ENCODE results near the gene SLC18A3. TPM values are rescaled to one million over a fixed set of nuclear protein-coding genes. Genes with fewer than 3 reads are reported as not detected.

SLC18A3 gene
- total RNA-seq, 1 experiment from 2014 or later: 0.13 TPM

DNA sequence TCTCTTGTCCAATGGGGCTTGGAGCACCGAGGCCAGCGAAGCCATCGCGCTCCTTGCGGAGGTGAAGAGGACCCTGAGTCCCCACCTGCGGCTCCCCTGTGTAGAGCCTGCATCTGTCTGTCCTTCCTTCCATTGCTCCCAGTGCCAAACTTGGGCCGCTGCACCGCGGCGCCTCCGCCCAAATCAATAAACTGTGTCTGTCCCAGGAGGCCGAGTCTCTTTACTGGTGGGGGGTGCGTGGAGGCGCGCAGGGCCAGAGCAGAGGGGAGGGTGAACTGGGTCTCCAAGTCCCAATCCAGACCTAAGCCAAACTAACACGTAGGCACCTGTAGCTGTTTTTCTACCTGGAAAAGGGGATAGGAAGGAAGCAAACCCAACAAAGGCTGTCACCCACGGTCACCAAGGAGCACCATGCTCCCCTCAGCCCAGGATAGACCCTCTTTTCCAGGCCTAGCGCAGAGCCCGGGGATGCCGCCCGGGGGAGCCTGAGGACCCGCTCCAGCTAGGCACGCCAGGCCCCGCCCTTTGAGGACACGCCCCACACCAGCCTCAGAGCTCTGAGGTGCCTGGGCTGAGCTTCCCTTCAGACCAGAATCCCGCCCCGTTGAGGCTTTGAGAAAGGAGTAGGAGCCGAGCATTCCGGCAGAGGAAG lies 2.5 kb downstream of the SLC18A3 start:
- Mint-ChIP-seq H3K36me3 (peaks cover 6% of the 10 kb centered on the region; the same call in 1 of the 2 replicates), H3K9me3 (no peaks in the 10 kb centered on the region), H3K27ac (no peak overlapping the region), H3K4me3 (peak overlapping the region; percentile 58), H3K27me3 (ENCODE audit: low read depth) (peaks cover 98% of the 10 kb centered on the region), H3K4me1 (peaks cover 40% of the 10 kb centered on the region)
- TF ChIP-seq SP1 (CRISPR knock-in tag; conservative IDR thresholded peaks at IDR 0.05): 0 out of 2 replicates have a peak, but pooled peaks have one; percentile 26
- TF ChIP-seq, protein P1, sequence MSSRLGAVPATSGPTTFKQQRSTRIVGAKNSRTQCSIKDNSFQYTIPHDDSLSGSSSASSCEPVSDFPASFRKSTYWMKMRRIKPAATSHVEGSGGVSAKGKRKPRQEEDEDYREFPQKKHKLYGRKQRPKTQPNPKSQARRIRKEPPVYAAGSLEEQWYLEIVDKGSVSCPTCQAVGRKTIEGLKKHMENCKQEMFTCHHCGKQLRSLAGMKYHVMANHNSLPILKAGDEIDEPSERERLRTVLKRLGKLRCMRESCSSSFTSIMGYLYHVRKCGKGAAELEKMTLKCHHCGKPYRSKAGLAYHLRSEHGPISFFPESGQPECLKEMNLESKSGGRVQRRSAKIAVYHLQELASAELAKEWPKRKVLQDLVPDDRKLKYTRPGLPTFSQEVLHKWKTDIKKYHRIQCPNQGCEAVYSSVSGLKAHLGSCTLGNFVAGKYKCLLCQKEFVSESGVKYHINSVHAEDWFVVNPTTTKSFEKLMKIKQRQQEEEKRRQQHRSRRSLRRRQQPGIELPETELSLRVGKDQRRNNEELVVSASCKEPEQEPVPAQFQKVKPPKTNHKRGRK (CRISPR knock-in tag; IDR thresholded peaks at IDR 0.05; ENCODE audit: borderline replicate concordance): no peak
- DNase-seq (ENCODE audit: low spot score): peak; percentile 84
- ChIA-PET CTCF (interaction anchor here (0.6 to 1.7 kb wide), 4 partner anchors 19 to 155 kb away, joined by 3 to 10 read pairs (median 4); no protein-coding TSS in a partner anchor), POLR2A (no interaction called here)
- ATAC-seq: peak; percentile 68

GRCh38 chr10:49613165-49613881 lies 3.2 kb downstream of the SLC18A3 start:
- peak overlapping the region; percentile 58 for H3K4me3 Mint-ChIP-seq
- 0 out of 2 replicates have a peak, but pooled peaks have one; percentile 1 for ATAC-seq

DNA sequence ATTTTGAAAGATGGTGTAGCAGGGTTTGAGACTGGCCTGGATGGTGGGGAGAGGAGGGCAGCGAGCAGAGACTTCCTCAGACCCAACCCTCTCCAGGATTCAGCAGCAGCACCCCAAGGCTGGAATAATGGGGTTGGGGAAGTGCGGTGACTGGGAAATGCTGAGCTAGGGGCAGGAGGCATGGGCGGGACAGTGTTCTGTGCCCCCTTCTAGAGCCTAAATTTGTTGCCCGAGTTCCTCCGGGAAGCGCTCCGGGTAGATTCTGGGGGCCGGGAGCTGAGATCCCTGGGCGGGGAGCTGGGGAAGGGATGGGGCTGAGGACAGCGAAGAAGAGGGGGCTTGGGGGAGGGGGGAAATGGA lies 3.8 kb downstream of the SLC18A3 start, which contains the start of gene CHAT:
Gene CHAT (plus strand): TSS at position 156 of the 360 bp plus-strand sequence. CDS start 153 bp downstream, at position 309.
- peak within 1 kb of the TSS; percentile 58 for H3K4me3 Mint-ChIP-seq
- no peaks in the 10 kb centered on the region for H3K9me3 Mint-ChIP-seq
- no peak within 1 kb of the TSS for H3K27ac Mint-ChIP-seq
- ATAC-seq: no peak
- ChIA-PET CTCF (interaction anchor here (0.6 to 1.7 kb wide), 5 partner anchors 19 to 154 kb away, joined by 3 to 4 read pairs (median 4); no protein-coding TSS in a partner anchor), POLR2A (interaction anchor here (0.5 kb wide), 1 partner anchor 180 kb away, joined by 3 read pairs; no protein-coding TSS in a partner anchor)
- peaks cover 6% of the 10 kb centered on the region; the same call in 1 of the 2 replicates for H3K36me3 Mint-ChIP-seq
- peak; percentile 17 for DNase-seq (ENCODE audit: low spot score)
- peaks cover 98% of the 10 kb centered on the region for H3K27me3 Mint-ChIP-seq (ENCODE audit: low read depth)
- peaks cover 34% of the 10 kb centered on the region for H3K4me1 Mint-ChIP-seq
- TF ChIP-seq NFYB (CRISPR knock-in tag; conservative IDR thresholded peaks at IDR 0.05; ENCODE audit: low read depth) (no peak), MXD4 (CRISPR knock-in tag; IDR thresholded peaks at IDR 0.05; ENCODE audit: borderline replicate concordance) (no peak), ZNF396 (CRISPR knock-in tag; IDR thresholded peaks at IDR 0.05; ENCODE audit: borderline replicate concordance) (no peak), JAZF1 (CRISPR knock-in tag; IDR thresholded peaks at IDR 0.05) (no peak), ZNF138 (CRISPR knock-in tag; conservative IDR thresholded peaks at IDR 0.05) (no peak), ZNF425 (CRISPR knock-in tag; conservative IDR thresholded peaks at IDR 0.05) (no peak)
- TF ChIP-seq, protein P2, sequence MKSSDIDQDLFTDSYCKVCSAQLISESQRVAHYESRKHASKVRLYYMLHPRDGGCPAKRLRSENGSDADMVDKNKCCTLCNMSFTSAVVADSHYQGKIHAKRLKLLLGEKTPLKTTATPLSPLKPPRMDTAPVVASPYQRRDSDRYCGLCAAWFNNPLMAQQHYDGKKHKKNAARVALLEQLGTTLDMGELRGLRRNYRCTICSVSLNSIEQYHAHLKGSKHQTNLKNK (CRISPR knock-in tag; IDR thresholded peaks at IDR 0.05): no peak
- TF ChIP-seq, protein P3, sequence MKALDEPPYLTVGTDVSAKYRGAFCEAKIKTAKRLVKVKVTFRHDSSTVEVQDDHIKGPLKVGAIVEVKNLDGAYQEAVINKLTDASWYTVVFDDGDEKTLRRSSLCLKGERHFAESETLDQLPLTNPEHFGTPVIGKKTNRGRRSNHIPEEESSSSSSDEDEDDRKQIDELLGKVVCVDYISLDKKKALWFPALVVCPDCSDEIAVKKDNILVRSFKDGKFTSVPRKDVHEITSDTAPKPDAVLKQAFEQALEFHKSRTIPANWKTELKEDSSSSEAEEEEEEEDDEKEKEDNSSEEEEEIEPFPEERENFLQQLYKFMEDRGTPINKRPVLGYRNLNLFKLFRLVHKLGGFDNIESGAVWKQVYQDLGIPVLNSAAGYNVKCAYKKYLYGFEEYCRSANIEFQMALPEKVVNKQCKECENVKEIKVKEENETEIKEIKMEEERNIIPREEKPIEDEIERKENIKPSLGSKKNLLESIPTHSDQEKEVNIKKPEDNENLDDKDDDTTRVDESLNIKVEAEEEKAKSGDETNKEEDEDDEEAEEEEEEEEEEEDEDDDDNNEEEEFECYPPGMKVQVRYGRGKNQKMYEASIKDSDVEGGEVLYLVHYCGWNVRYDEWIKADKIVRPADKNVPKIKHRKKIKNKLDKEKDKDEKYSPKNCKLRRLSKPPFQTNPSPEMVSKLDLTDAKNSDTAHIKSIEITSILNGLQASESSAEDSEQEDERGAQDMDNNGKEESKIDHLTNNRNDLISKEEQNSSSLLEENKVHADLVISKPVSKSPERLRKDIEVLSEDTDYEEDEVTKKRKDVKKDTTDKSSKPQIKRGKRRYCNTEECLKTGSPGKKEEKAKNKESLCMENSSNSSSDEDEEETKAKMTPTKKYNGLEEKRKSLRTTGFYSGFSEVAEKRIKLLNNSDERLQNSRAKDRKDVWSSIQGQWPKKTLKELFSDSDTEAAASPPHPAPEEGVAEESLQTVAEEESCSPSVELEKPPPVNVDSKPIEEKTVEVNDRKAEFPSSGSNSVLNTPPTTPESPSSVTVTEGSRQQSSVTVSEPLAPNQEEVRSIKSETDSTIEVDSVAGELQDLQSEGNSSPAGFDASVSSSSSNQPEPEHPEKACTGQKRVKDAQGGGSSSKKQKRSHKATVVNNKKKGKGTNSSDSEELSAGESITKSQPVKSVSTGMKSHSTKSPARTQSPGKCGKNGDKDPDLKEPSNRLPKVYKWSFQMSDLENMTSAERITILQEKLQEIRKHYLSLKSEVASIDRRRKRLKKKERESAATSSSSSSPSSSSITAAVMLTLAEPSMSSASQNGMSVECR (CRISPR knock-in tag; IDR thresholded peaks at IDR 0.05; ENCODE audit: borderline replicate concordance): no peak
- TF ChIP-seq, protein P4, sequence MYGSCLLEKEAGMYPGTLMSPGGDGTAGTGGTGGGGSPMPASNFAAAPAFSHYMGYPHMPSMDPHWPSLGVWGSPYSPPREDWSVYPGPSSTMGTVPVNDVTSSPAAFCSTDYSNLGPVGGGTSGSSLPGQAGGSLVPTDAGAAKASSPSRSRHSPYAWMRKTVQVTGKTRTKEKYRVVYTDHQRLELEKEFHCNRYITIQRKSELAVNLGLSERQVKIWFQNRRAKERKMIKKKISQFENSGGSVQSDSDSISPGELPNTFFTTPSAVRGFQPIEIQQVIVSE (CRISPR knock-in tag; IDR thresholded peaks at IDR 0.05; ENCODE audit: borderline replicate concordance): no peak
- TF ChIP-seq, protein P5, sequence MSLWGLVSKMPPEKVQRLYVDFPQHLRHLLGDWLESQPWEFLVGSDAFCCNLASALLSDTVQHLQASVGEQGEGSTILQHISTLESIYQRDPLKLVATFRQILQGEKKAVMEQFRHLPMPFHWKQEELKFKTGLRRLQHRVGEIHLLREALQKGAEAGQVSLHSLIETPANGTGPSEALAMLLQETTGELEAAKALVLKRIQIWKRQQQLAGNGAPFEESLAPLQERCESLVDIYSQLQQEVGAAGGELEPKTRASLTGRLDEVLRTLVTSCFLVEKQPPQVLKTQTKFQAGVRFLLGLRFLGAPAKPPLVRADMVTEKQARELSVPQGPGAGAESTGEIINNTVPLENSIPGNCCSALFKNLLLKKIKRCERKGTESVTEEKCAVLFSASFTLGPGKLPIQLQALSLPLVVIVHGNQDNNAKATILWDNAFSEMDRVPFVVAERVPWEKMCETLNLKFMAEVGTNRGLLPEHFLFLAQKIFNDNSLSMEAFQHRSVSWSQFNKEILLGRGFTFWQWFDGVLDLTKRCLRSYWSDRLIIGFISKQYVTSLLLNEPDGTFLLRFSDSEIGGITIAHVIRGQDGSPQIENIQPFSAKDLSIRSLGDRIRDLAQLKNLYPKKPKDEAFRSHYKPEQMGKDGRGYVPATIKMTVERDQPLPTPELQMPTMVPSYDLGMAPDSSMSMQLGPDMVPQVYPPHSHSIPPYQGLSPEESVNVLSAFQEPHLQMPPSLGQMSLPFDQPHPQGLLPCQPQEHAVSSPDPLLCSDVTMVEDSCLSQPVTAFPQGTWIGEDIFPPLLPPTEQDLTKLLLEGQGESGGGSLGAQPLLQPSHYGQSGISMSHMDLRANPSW (CRISPR knock-in tag; conservative IDR thresholded peaks at IDR 0.05; ENCODE audit: low read depth): no peak

More at GRCh38 chr10:49613165-49613881, 3.2 kb downstream of the SLC18A3 start:
- no peak for TF ChIP-seq RORB (CRISPR knock-in tag; IDR thresholded peaks at IDR 0.05)
- TF ChIP-seq, protein P2 (CRISPR knock-in tag; IDR thresholded peaks at IDR 0.05): no peak
- POLR2A ChIA-PET: interaction anchor here (0.5 kb wide), 1 partner anchor 181 kb away, joined by 3 read pairs; no protein-coding TSS in a partner anchor
- CTCF ChIA-PET: interaction anchor here (0.6 to 1.7 kb wide), 7 partner anchors 18 to 155 kb away, joined by 3 to 10 read pairs (median 4); no protein-coding TSS in a partner anchor
- peaks cover 98% of the 10 kb centered on the region for H3K27me3 Mint-ChIP-seq (ENCODE audit: low read depth)
- H3K27ac Mint-ChIP-seq: no peak overlapping the region
- peaks cover 40% of the 10 kb centered on the region for H3K4me1 Mint-ChIP-seq
- H3K36me3 Mint-ChIP-seq: peaks cover 6% of the 10 kb centered on the region; the same call in 1 of the 2 replicates
- H3K9me3 Mint-ChIP-seq: no peaks in the 10 kb centered on the region
- DNase-seq (ENCODE audit: low spot score): peak; percentile 23

Measured in WTC11 (cell line).